ENCODE results near the gene USP12.
"Not testable (repeated sequence)": the region's sequence is repeated elsewhere in the genome, so short reads cannot be mapped to it uniquely, and the experiment has no call there.

Gene USP12, protein sequence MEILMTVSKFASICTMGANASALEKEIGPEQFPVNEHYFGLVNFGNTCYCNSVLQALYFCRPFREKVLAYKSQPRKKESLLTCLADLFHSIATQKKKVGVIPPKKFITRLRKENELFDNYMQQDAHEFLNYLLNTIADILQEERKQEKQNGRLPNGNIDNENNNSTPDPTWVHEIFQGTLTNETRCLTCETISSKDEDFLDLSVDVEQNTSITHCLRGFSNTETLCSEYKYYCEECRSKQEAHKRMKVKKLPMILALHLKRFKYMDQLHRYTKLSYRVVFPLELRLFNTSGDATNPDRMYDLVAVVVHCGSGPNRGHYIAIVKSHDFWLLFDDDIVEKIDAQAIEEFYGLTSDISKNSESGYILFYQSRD

GRCh38 chr13:27171244-27171826 is at the start of gene USP12:
Gene USP12, minus strand, starts transcription at chr13:27171811. Its CDS starts 172 bp downstream, at chr13:27171639.
- H3K36me3 ChIP-seq (replicated peaks), result no peaks in the 10 kb centered on the region
- in situ Hi-C loops (cut with MboI; ENCODE audit: low sequenced_read_pairs), result no loop called here
- peaks cover 22% of the 10 kb centered on the region for H3K4me1 ChIP-seq
- H3K4me3 ChIP-seq, result peak within 1 kb of the TSS; percentile 75
- H3K9me3 ChIP-seq, result no peaks in the 10 kb centered on the region
- H3K27me3 ChIP-seq (ENCODE audit: low read depth), result no peaks in the 10 kb centered on the region
- peak in 1 of 2 experiments; percentile 55 for DNase-seq (ENCODE audit: low spot score in 2 of 2)

GRCh38 chr13:27219611-27220010 is 48.0 kb upstream of the USP12 start:
- Histone ChIP-seq H3K4me3 (no peak overlapping the region), H3K9me3 (peaks cover 4% of the 10 kb centered on the region; the same call in 1 of the 2 replicates), H3K4me1 (no peaks in the 10 kb centered on the region; the same call in 1 of the 2 replicates), H3K27me3 (ENCODE audit: low read depth) (no peaks in the 10 kb centered on the region), H3K36me3 (replicated peaks) (no peaks in the 10 kb centered on the region; the same call in 1 of the 2 replicates)
- in situ Hi-C loops (cut with MboI; ENCODE audit: low sequenced_read_pairs), result no loop called here
- no peak for DNase-seq (ENCODE audit: low spot score in 2 of 2)

- H3K4me1 ChIP-seq; H3K36me3 ChIP-seq (replicated peaks); H3K27me3 ChIP-seq (ENCODE audit: low read depth); H3K4me3 ChIP-seq; H3K9me3 ChIP-seq; DNase-seq (ENCODE audit: low spot score in 2 of 2); in situ Hi-C loops (cut with MboI; ENCODE audit: low sequenced_read_pairs): not testable (repeated sequence)
These were observed 47.2 kb upstream of the USP12 start for GRCh38 chr13:27218861-27219260.

GRCh38 chr13:27217791-27218190 is 46.2 kb upstream of the USP12 start:
- H3K36me3 ChIP-seq (replicated peaks); in situ Hi-C loops (cut with MboI; ENCODE audit: low sequenced_read_pairs); H3K27me3 ChIP-seq (ENCODE audit: low read depth); H3K4me1 ChIP-seq; H3K4me3 ChIP-seq; DNase-seq (ENCODE audit: low spot score in 2 of 2); H3K9me3 ChIP-seq: not testable (repeated sequence)

DNA sequence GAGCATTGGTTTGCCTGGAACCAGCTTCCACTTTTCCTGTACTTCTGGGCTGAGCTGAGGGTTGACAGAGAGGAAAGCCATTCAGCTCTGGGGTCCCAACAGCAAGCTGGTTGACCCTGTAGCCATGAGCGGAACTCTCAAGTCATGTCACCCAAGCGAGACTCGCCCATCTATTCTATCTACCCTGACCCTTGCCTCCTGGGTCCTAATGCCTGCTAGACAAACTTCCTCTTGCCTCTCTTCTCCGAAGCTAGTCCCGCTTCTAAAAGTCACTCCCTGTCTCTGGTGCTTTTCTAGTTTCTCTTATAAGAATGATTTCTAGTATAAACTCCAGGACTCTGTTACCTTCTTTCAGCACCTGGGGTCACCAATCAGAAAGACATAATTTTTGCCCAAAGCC is 41.8 kb upstream of the USP12 start:
- DNase-seq (ENCODE audit: low spot score in 2 of 2); H3K36me3 ChIP-seq (replicated peaks); H3K4me3 ChIP-seq; H3K27me3 ChIP-seq (ENCODE audit: low read depth); H3K4me1 ChIP-seq; in situ Hi-C loops (cut with MboI; ENCODE audit: low sequenced_read_pairs); H3K9me3 ChIP-seq: not testable (repeated sequence)

DNA sequence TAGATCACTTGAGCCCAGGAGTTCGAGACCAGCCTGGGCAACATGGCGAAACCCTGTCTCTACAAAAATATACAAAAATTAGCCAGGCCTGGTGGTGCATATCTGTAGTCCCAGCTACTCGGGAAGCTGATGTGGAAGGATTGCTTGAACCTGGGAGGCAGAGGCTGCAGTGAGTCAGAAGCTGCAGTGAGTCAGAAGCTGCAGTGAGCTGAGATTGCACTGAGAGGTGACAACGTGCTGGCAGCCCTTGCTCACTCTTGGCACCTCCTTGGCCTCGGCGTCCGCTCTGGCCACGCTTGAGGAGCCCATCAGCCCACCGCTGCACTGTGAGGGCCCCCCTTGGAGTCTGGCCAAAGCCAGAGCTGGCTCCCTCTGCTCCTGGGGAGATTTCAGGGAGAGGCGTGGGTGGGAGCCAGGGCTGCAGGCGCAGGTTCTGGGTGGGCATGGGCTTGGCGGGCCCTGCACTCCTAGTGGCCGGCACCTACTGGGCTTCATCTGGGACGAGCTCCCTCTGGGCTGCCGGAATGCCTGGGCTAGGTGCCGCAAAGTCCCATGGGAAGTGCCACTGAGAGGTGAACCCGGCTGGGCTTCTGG is 40.3 kb upstream of the USP12 start:
- Histone ChIP-seq H3K36me3 (replicated peaks) (no peaks in the 10 kb centered on the region), H3K4me3 (no peak overlapping the region), H3K9me3 (no peaks in the 10 kb centered on the region), H3K27me3 (ENCODE audit: low read depth) (no peaks in the 10 kb centered on the region), H3K4me1 (no peaks in the 10 kb centered on the region)
- DNase-seq (ENCODE audit: low spot score in 2 of 2), result no peak
- in situ Hi-C loops (cut with MboI; ENCODE audit: low sequenced_read_pairs), result no loop called here

GRCh38 chr13:27211271-27211670 is 39.7 kb upstream of the USP12 start:
- in situ Hi-C loops (cut with MboI; ENCODE audit: low sequenced_read_pairs), result no loop called here
- H3K27me3 ChIP-seq (ENCODE audit: low read depth), result no peaks in the 10 kb centered on the region
- no peaks in the 10 kb centered on the region for H3K9me3 ChIP-seq
- no peak for DNase-seq (ENCODE audit: low spot score in 2 of 2)
- no peaks in the 10 kb centered on the region for H3K36me3 ChIP-seq (replicated peaks)
- no peak overlapping the region for H3K4me3 ChIP-seq
- H3K4me1 ChIP-seq, result no peaks in the 10 kb centered on the region

DNA sequence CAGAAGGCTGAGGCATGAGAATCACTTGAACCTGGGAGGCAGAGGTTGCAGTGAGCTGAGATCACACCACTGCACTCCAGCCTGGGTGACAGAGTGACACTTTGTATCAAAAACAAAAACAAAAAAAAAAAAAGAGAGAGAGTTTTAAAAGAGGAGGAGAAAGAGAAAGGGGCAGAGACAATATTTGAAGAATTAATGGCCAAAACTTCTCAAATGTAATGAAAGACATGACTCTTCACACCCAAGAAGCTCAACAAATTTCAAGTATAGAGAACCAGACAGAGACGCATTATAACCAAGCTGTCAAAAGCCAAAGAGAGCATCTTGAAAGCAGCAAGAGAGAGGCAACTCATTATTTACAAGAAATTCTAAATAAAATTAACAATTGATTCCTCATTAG is 36.9 kb upstream of the USP12 start:
- in situ Hi-C loops (cut with MboI; ENCODE audit: low sequenced_read_pairs), result no loop called here
- no peak overlapping the region for H3K4me3 ChIP-seq
- no peaks in the 10 kb centered on the region for H3K27me3 ChIP-seq (ENCODE audit: low read depth)
- no peaks in the 10 kb centered on the region for H3K9me3 ChIP-seq
- H3K4me1 ChIP-seq, result no peaks in the 10 kb centered on the region
- no peak for DNase-seq (ENCODE audit: low spot score in 2 of 2)
- H3K36me3 ChIP-seq (replicated peaks), result no peaks in the 10 kb centered on the region

DNA sequence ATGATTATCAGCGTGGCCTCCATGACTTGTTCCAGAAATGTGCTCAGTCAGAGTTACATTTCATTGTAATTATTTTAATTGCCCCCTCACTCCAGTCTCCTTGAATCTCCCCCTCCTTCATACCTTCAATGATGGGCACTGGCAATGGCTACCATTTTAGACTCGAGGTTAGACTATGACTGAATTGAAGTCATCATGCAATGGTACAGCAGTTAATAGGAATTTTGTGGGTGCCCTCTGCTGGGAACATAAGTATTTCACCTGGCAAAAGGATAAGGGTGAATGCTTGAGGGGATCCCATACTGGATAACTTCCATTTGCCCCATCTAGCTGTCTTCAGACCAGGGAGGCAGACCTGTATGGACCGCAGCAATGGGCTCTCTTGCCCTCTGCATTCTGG is 32.2 kb upstream of the USP12 start:
- Histone ChIP-seq H3K9me3 (no peaks in the 10 kb centered on the region), H3K36me3 (replicated peaks) (no peaks in the 10 kb centered on the region), H3K4me1 (peaks cover 3% of the 10 kb centered on the region), H3K27me3 (ENCODE audit: low read depth) (no peaks in the 10 kb centered on the region), H3K4me3 (no peak overlapping the region)
- in situ Hi-C loops (cut with MboI; ENCODE audit: low sequenced_read_pairs), result no loop called here
- no peak for DNase-seq (ENCODE audit: low spot score in 2 of 2)

DNA sequence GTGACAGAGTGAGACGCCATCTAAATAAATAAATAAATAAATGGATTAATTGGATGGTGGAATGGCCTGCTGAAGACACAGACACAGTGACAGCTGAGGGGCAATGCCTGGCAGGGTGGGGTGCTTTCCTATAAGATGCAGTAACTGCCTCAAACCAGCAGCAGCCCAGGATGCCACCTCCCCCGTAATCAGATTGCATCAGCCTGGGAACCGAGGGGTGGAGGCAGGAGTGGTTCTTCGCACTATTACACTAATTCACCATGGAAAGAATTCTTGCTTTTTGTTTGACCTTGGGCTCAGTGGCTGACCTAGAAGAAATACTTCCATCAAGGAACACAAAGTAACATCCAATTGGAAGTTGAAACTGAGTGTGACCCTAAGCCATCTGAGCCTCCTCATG is 31.6 kb upstream of the USP12 start:
- Histone ChIP-seq H3K4me3 (no peak overlapping the region), H3K27me3 (ENCODE audit: low read depth) (no peaks in the 10 kb centered on the region), H3K9me3 (no peaks in the 10 kb centered on the region), H3K36me3 (replicated peaks) (no peaks in the 10 kb centered on the region), H3K4me1 (peaks cover 3% of the 10 kb centered on the region)
- in situ Hi-C loops (cut with MboI; ENCODE audit: low sequenced_read_pairs), result no loop called here
- DNase-seq (ENCODE audit: low spot score in 2 of 2), result no peak

GRCh38 chr13:27201661-27202060 is 30.1 kb upstream of the USP12 start:
- no peak overlapping the region for H3K4me3 ChIP-seq
- H3K36me3 ChIP-seq (replicated peaks), result no peaks in the 10 kb centered on the region
- DNase-seq (ENCODE audit: low spot score in 2 of 2), result no peak
- no peaks in the 10 kb centered on the region for H3K9me3 ChIP-seq
- no peaks in the 10 kb centered on the region for H3K27me3 ChIP-seq (ENCODE audit: low read depth)
- in situ Hi-C loops (cut with MboI; ENCODE audit: low sequenced_read_pairs), result no loop called here
- H3K4me1 ChIP-seq, result peaks cover 3% of the 10 kb centered on the region

DNA sequence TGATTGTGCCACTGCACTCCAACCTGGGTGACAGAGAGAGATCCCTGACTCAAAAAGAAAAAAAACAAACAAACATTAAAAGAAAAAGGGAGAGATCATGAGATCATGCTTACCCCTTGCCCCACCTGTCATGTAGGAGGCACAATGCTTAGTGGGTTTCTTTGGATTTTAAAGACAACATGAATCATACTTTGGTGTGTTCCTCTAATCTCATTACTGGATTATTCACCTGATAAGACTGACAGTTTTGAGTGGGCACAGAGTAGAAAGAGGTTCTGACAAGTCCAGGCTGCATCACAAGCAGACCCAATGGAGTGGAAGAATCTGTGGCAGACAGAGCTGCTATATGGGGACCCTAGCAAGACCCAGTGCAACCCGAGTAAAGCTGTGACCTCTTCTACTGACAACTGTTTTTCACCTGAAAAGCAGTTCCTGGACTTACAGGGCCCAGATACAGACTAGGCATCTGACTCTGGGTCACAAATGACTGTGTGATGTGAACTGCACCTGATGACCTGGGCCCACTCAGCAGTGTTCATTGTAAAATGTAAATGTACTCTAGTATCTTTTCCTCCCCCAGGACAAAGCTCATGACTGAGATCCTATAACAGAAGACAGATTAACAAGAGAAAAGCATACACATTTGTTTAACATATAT is 28.9 kb upstream of the USP12 start:
- Histone ChIP-seq H3K36me3 (replicated peaks) (no peaks in the 10 kb centered on the region), H3K4me1 (peaks cover 4% of the 10 kb centered on the region), H3K4me3 (no peak overlapping the region), H3K27me3 (ENCODE audit: low read depth) (no peaks in the 10 kb centered on the region), H3K9me3 (no peaks in the 10 kb centered on the region)
- no peak for DNase-seq (ENCODE audit: low spot score in 2 of 2)
- in situ Hi-C loops (cut with MboI; ENCODE audit: low sequenced_read_pairs), result no loop called here

DNA sequence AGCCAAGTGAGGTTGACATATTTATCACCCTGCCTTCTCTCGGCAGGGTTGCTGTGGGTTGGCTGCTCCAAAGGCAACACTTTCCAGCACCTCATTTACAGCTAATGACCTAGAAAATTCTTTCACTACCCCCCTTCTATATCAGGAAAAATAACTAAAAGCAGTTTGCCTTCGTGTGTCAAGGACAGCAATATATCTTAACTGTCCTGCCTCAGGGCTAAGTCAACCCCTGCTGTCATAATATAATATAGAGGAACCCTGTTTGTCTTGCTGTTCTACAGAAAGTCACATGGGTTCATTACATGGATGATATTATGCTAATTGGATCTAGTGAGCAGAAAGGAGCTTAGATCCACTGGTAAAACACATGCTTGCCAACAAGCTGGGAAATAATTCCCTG is 28.1 kb upstream of the USP12 start:
- Histone ChIP-seq H3K4me1 (peaks cover 10% of the 10 kb centered on the region), H3K36me3 (replicated peaks) (no peaks in the 10 kb centered on the region), H3K9me3 (no peaks in the 10 kb centered on the region), H3K4me3 (no peak overlapping the region), H3K27me3 (ENCODE audit: low read depth) (no peaks in the 10 kb centered on the region)
- DNase-seq (ENCODE audit: low spot score in 2 of 2), result no peak
- in situ Hi-C loops (cut with MboI; ENCODE audit: low sequenced_read_pairs), result no loop called here

DNA sequence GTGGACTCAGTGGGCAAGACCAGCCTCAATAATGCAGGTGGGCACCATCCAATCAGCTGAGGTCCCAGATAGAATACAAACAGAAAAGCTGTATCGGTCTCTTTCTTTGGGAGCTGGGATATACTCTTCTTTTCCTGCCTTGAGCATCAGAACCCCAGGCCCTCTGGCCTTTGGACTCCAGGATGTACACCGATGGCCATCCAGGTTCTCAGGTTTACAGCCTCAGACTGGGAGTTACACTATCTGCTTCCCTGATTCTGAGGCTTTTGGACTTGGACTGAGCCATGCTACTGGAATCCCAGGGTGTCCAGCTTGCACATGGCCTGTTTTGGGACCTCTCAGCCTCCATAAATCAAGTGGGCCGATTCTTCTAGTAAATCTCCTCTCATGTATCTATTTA is 27.6 kb upstream of the USP12 start:
- no peak for DNase-seq (ENCODE audit: low spot score in 2 of 2)
- Histone ChIP-seq H3K36me3 (replicated peaks) (no peaks in the 10 kb centered on the region), H3K4me3 (no peak overlapping the region), H3K9me3 (no peaks in the 10 kb centered on the region), H3K4me1 (peaks cover 10% of the 10 kb centered on the region), H3K27me3 (ENCODE audit: low read depth) (no peaks in the 10 kb centered on the region)
- in situ Hi-C loops (cut with MboI; ENCODE audit: low sequenced_read_pairs), result no loop called here

Data from HAP-1 (cell line).